ENCODE measurements around the gene CACNA1D. TPM values are rescaled to one million over a fixed set of nuclear protein-coding genes. Genes with fewer than 3 reads are reported as not detected.

The CACNA1D gene
- total RNA-seq, 1 donor from 2014 or later, result 47.2 TPM

DNA sequence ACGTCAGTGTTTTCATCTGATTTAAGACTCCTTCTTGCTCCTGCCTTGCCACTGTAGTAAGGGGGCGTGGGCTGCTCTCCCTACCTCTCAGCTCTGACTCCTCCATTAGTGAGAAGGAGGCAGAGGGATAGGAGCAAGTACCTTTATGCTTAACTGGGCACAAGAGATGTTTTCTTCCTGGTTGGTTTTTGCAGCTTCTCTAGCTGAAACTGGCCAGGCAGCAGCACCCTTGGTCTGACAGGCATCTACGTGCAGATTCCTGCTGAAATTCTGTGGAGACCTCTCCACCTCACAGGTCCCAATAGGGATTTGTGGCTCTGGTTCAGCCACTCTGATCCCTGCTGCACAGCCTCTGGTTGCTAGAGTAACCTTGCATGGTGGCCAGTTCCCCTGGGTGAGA lies 132.5 kb downstream of the CACNA1D start:
- DNase-seq (no peak), ATAC-seq (no peak)
- peaks cover 14% of the 10 kb centered on the region for H3K4me1 ChIP-seq
- H3K36me3 ChIP-seq, result no peaks in the 10 kb centered on the region
- intact Hi-C loops (cut with DNase I), result no loop called here
- H3K9me3 ChIP-seq, result no peaks in the 10 kb centered on the region
- H3K27ac ChIP-seq, result no peak overlapping the region
- H3K27me3 ChIP-seq, result no peaks in the 10 kb centered on the region
- TF ChIP-seq, protein P1, sequence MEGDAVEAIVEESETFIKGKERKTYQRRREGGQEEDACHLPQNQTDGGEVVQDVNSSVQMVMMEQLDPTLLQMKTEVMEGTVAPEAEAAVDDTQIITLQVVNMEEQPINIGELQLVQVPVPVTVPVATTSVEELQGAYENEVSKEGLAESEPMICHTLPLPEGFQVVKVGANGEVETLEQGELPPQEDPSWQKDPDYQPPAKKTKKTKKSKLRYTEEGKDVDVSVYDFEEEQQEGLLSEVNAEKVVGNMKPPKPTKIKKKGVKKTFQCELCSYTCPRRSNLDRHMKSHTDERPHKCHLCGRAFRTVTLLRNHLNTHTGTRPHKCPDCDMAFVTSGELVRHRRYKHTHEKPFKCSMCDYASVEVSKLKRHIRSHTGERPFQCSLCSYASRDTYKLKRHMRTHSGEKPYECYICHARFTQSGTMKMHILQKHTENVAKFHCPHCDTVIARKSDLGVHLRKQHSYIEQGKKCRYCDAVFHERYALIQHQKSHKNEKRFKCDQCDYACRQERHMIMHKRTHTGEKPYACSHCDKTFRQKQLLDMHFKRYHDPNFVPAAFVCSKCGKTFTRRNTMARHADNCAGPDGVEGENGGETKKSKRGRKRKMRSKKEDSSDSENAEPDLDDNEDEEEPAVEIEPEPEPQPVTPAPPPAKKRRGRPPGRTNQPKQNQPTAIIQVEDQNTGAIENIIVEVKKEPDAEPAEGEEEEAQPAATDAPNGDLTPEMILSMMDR (IDR thresholded peaks at IDR 0.05), result no peak
- no peak overlapping the region for H3K4me3 ChIP-seq

DNA sequence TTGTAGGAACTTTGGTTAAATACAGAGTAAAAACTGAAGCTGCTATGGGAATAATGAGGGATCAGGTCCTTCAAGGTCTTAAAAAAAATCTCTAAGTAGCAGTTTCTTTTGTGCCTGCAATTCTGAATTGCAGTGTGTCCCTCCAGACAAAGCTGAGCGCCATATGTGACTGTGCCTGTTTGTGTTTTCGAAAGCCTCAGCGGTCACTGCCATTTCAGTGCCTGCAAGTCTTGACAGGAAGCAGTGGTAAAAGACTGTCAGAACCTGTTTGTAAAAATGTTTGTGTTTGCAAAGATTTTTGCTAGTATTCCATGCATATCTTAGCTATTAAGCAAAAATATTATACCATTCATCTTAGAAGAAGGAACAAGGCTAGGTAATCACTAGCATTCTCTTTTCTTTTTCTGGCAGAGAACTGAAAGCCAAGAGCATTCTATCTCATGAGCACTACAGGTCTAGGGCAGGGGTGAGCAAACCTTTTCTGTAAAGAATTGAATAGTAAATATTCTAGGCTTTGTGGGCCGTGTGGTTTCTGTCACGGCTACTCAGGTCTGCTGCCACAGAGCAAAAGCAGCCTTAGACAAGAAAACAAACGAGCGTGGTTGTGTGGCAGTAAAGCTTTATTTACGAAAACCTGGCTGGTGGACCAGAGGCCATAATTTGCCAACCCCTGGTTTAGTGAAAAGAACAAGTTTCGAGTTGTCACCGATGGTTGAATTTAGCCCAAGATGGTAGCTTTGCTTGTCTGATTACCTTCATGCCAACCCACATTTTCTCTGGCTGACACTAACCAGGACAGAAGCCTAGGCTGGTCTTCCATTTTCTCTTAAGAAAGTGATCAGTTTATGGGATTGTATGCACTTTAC lies 134.4 kb downstream of the CACNA1D start:
- intact Hi-C loops (cut with DNase I), result no loop called here
- Histone ChIP-seq H3K4me3 (no peak overlapping the region), H3K36me3 (no peaks in the 10 kb centered on the region), H3K27me3 (no peaks in the 10 kb centered on the region), H3K4me1 (peaks cover 20% of the 10 kb centered on the region), H3K27ac (no peak overlapping the region), H3K9me3 (no peaks in the 10 kb centered on the region)
- TF ChIP-seq, protein P1 (IDR thresholded peaks at IDR 0.05), result no peak
- ATAC-seq, result no peak
- DNase-seq, result no peak

DNA sequence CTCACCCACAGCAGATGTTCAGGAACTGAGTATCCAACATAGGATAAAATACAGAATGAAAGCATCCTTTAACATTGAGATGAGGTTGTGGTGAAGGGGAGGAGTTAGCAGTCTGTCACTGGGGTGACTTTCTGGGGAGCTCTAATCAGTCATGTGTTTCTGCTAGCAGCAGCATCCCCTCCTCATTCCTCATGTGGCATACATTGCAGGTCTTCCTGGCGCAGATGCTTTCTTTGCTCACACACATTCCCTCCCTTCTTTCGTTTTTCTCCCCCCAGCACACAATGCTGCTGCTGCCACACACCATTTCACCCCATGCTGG lies 135.0 kb downstream of the CACNA1D start:
- H3K27ac ChIP-seq, result no peak overlapping the region
- H3K36me3 ChIP-seq, result no peaks in the 10 kb centered on the region
- TF ChIP-seq, protein P1 (IDR thresholded peaks at IDR 0.05), result no peak
- intact Hi-C loops (cut with DNase I), result no loop called here
- no peak overlapping the region for H3K4me3 ChIP-seq
- peaks cover 16% of the 10 kb centered on the region for H3K4me1 ChIP-seq
- no peak for DNase-seq
- ATAC-seq, result no peak
- no peaks in the 10 kb centered on the region for H3K27me3 ChIP-seq
- no peaks in the 10 kb centered on the region for H3K9me3 ChIP-seq

DNA sequence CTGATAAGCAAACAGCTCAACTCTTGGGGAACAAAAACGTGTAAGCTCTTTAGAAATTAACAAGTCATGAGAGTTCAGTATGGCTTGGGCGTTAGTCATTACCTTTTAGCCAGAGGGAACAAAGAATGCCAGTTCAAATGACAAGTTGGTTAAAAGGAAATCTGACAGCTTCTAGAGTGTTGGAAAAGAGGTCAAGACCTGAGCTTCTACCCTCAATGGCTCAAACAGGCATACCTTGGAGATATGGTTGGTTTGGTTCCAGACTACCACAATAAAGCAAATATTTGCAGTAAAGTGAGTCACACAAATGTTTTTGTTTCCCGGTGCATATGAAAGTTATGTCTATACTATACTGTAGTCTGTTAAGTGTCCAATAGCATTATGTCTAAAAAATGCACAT lies 136.1 kb downstream of the CACNA1D start:
- TF ChIP-seq, protein P1 (IDR thresholded peaks at IDR 0.05), result no peak
- intact Hi-C loops (cut with DNase I), result no loop called here
- DNase-seq (no peak), ATAC-seq (peak; percentile 64)
- H3K4me3 ChIP-seq, result no peak overlapping the region
- no peaks in the 10 kb centered on the region for H3K36me3 ChIP-seq
- H3K27ac ChIP-seq, result no peak overlapping the region
- H3K27me3 ChIP-seq, result no peaks in the 10 kb centered on the region
- H3K9me3 ChIP-seq, result no peaks in the 10 kb centered on the region
- peaks cover 8% of the 10 kb centered on the region for H3K4me1 ChIP-seq

DNA sequence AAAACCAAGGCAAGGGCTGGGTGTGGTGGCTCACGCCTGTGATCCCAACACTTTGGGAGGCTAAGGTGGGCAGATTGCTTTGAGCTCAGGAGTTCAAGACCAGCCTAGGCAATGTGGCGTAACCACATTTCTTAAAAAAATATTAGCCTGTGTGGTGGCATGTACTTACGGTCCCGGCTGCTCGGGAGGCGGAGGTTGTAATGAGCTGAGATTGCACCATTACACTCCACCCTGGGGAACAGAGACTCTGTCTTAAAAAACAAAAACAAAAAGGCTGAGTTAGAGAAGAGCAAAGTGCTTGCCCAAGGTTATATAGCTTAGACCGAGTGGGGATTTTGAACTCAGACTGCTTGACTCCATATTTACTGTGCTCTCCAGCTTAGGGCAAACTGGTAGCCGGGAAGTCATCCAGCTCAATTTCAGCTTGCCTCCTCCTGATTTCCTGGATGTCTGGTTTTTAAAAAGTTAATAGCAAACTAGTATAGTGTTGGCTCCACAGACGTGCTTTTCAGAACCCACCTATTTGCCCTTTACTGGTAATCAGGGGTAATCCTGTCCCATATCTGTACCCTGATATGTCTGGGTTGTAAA lies 138.9 kb downstream of the CACNA1D start:
- Histone ChIP-seq H3K36me3 (no peaks in the 10 kb centered on the region), H3K4me3 (no peak overlapping the region), H3K27ac (peak overlapping the region; percentile 47), H3K4me1 (peaks cover 8% of the 10 kb centered on the region), H3K9me3 (no peaks in the 10 kb centered on the region), H3K27me3 (no peaks in the 10 kb centered on the region)
- intact Hi-C loops (cut with DNase I), result no loop called here
- TF ChIP-seq, protein P1 (IDR thresholded peaks at IDR 0.05), result no peak
- ATAC-seq (peak; percentile 55), DNase-seq (no peak)

Measured in upper lobe of right lung (tissue), 1 donor.